SU-DHL-6 (cell line): ENCODE results near the gene LATS1.

Experiments
- EZH2phosphoT487 ChIP-seq: fragments of 200-600 bp; sonication (generic), shearing (Covaris generic); conservative IDR thresholded peaks from 2 replicates; pipeline ENCODE4 v1.6.1; 2018; ENCODE audit warnings: mild to moderate bottlenecking, antibody characterized with exemption, low read length, moderate library complexity, mixed read lengths
- TF ChIP-seq, protein P1 (sequence below): fragments of 200-600 bp; sonication (generic); IDR thresholded peaks from one replicate; pipeline ENCODE4 v1.5.1; 2017; ENCODE audit warnings: antibody characterized with exemption, mild to moderate bottlenecking, low read length, moderate library complexity; ENCODE audit not compliant: insufficient read depth, poor library complexity, severe bottlenecking

DNA sequence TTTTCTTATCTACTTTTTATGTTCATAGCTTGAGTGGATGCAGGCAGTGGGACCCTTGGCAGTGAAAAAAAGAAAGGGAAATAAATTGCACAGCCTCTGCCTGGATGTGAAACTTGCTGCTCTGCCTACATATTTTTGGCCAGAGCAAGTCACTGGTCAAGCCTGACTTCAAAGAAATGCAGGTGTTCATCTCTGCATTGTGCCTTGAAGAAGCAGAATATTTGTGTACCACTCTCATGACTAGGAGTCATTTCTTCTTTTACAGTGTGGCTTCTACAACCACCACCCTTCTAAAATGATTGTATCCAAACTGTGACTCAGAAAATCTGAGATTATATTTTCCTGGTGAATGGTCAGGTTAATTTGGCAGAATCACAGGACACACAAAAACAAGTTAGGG lies 66.8 kb downstream of the LATS1 start:
- TF ChIP-seq, protein P1, sequence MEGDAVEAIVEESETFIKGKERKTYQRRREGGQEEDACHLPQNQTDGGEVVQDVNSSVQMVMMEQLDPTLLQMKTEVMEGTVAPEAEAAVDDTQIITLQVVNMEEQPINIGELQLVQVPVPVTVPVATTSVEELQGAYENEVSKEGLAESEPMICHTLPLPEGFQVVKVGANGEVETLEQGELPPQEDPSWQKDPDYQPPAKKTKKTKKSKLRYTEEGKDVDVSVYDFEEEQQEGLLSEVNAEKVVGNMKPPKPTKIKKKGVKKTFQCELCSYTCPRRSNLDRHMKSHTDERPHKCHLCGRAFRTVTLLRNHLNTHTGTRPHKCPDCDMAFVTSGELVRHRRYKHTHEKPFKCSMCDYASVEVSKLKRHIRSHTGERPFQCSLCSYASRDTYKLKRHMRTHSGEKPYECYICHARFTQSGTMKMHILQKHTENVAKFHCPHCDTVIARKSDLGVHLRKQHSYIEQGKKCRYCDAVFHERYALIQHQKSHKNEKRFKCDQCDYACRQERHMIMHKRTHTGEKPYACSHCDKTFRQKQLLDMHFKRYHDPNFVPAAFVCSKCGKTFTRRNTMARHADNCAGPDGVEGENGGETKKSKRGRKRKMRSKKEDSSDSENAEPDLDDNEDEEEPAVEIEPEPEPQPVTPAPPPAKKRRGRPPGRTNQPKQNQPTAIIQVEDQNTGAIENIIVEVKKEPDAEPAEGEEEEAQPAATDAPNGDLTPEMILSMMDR, result no peak
- TF ChIP-seq EZH2phosphoT487, result no peak
